GM18907 (cell line): ENCODE measurements around the gene SPSB2.
A peak's percentile ranks its signal among the peaks of the same experiment; 100 is the strongest.
"Not testable (repeated sequence)": the region's sequence is repeated elsewhere in the genome, so short reads cannot be mapped to it uniquely, and the experiment has no call there.

ENCODE experiments used
- ATAC-seq: cut with Tn5 transposase; IDR thresholded peaks from one replicate; pipeline ENCODE4 v1.9.1; 2021; ENCODE audit warnings: mild to moderate bottlenecking, moderate library complexity; ENCODE audit not compliant: unreplicated experiment

The SPSB2 gene

GRCh38 chr12:6873094-6874014, at the start of gene SPSB2:
Gene SPSB2, minus strand, starts transcription at chr12:6873303. Its CDS starts 402 bp downstream, at chr12:6872901.
- peak; percentile 73 for ATAC-seq

DNA sequence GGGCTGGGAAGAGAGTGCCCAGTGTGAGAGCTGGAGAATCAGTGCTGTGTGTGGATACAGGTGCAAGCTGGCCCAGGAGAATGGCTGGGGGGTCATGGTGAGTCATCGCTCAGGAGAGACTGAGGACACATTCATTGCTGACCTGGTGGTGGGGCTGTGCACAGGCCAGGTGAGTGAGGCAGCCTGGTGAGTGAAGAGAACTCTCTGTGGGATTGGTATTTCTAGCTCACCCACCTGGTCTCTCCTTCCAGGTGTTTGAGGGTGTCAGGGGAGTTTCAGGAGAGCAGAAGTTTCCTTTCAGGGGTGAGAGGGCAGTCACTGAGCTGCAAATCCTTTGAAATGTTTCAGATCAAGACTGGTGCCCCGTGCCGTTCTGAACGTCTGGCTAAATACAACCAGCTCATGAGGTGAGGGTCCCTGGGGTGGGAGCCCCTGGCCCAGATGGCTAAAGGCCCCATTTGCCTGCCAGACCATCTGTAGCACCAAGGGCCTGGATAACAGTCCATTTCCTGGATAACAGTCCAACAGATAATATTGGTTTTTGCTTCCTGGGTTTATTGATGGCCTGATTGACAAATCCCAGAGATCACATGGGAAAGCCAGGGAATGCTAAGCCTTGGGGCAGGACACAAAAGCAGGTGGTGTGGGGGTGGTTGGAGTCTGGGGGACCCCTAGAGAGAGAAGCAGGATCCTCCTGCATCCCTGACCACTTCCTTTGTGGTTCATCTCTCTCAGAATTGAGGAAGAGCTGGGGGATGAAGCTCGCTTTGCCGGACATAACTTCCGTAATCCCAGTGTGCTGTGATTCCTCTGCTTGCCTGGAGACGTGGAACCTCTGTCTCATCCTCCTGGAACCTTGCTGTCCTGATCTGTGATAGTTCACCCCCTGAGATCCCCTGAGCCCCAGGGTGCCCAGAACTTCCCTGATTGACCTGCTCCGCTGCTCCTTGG, 49.2 kb upstream of the SPSB2 start:
- no peak for ATAC-seq

GRCh38 chr12:6921539-6921938, 48.4 kb upstream of the SPSB2 start:
- no peak for ATAC-seq

DNA sequence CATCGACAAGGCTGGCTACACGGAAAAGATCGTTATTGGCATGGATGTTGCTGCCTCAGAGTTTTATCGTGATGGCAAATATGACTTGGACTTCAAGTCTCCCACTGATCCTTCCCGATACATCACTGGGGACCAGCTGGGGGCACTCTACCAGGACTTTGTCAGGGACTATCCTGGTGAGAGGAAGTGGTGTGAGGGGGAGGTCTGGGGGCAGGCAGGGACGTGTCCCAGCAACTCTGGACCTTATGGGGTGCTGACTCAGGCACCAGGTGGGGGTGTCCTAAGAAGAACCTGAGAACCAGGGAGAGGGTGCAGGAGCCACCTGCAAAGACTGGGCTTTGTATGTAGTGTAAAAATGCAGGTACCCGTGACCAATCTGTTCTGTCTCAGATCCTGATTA, 46.5 kb upstream of the SPSB2 start:
- no peak for ATAC-seq

GRCh38 chr12:6917491-6918231, 44.6 kb upstream of the SPSB2 start:
- no peak for ATAC-seq

GRCh38 chr12:6916426-6917200, 43.5 kb upstream of the SPSB2 start:
- no peak for ATAC-seq

GRCh38 chr12:6915789-6916285, 42.7 kb upstream of the SPSB2 start:
- no peak for ATAC-seq

GRCh38 chr12:6914947-6915788, 42.1 kb upstream of the SPSB2 start:
- ATAC-seq, result peak; percentile 19

DNA sequence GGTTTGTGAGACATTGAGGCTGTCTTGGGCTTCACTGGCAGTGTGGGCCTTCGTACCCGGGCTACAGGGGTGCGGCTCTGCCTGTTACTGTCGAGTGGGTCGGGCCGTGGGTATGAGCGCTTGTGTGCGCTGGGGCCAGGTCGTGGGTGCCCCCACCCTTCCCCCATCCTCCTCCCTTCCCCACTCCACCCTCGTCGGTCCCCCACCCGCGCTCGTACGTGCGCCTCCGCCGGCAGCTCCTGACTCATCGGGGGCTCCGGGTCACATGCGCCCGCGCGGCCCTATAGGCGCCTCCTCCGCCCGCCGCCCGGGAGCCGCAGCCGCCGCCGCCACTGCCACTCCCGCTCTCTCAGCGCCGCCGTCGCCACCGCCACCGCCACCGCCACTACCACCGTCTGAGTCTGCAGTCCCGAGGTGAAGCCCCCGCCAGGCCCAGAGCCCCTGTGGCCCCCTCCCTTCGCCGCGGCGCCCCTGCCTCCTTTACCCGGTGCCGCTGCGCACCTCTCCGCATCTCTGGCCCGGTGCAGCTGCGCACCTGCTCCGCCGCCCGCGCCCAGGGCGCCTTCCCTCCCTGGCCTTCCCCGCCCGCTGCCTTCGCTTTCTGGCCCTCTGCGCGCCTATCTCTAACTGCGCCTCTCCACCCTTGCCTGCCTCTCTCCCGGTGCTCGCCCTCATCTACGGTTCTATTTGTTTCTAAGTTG, 41.3 kb upstream of the SPSB2 start, which contains the start of gene ENO2:
ENO2 (plus strand) TSS at position 335 of the 701 bp plus-strand sequence. CDS start 1,253 bp downstream, outside the sequence.
- peak; percentile 67 for ATAC-seq

- no peak for ATAC-seq
Observed at GRCh38 chr12:6912164-6912935, 39.2 kb upstream of the SPSB2 start.

- no peak for ATAC-seq
Observed at GRCh38 chr12:6909421-6910145, 36.5 kb upstream of the SPSB2 start.

GRCh38 chr12:6908141-6908540, 35.0 kb upstream of the SPSB2 start:
- not testable (repeated sequence) for ATAC-seq

GRCh38 chr12:6905414-6906040, 32.4 kb upstream of the SPSB2 start:
- ATAC-seq, result no peak

DNA sequence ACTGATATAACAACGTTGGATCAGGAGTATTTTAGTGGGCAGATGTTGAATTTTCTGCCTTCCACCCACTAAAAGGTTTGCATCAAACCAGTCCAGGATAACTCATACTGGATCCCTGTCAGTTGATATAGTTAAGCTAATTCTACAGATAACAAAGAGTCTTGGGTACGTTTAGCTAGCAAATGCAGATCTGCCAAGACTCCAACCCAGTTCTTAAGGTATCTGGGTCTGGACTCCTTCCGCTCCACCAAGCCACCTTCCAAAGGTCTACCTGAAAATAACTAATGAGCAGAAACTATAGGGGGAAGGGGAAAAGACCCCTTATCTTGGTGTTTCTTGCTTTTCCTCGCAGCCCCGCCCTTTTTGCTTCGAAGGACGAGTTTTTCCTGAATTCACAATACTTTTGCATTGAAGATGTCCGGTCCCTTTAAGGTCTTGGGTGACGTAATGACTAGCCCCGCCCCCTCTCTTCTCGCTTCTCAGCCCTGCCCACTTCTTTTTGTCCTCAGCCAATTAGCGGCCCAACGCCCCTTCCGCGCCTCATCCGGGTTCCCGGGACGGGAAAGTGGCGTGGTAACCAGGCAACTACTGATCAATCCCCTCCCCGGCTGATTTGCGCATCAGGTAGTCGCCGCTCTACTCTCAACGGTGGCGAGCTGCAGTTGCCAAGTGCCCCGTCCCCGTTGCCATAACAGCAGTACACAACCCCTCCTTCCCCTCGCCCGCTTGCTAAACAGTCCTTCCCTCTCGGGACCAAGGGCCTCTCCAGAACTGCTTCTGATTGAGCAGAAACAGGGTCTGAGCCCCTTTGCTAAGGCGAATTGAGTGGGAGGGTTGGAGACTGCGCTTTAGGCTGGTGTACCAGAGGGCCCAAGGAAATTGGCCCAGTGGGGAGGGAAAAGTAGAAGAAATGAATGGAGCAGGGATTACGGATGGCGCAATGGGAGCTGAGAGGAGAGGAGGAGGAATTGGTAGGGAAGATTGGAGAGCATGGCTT, 31.5 kb upstream of the SPSB2 start, which contains the start of gene LRRC23:
LRRC23 (plus strand) TSS at position 543 of the 997 bp plus-strand sequence. CDS start 812 bp downstream, outside the sequence.
- ATAC-seq, result peak; percentile 90

GRCh38 chr12:6903722-6904121, 30.6 kb upstream of the SPSB2 start:
- ATAC-seq, result no peak
